GM12874 (cell line): ENCODE data around the gene GLYATL3.

ENCODE experiments used
- CTCF ChIP-seq: IDR thresholded peaks from 2 replicates; pipeline ENCODE4 v1.5.1; 2011; ENCODE audit warnings: low read depth, mild to moderate bottlenecking, control low read depth, low read length, moderate library complexity; ENCODE audit not compliant: insufficient read depth

Gene GLYATL3

GRCh38 chr6:49499623-49500022 lies at the start of gene GLYATL3:
Gene GLYATL3 (plus strand): TSS chr6:49499923. CDS start chr6:49511991, 12,068 bp downstream.
- no peak for TF ChIP-seq CTCF

- peak; percentile 9; the same call in 1 of the 2 replicates for TF ChIP-seq CTCF
Measured at GRCh38 chr6:49453221-49453620, 46.5 kb upstream of the GLYATL3 start.

- TF ChIP-seq CTCF: no peak
Measured at GRCh38 chr6:49454787-49455709, 44.7 kb upstream of the GLYATL3 start.

GRCh38 chr6:49457771-49458170 lies 42.0 kb upstream of the GLYATL3 start:
- no peak for TF ChIP-seq CTCF

GRCh38 chr6:49462071-49462470 lies 37.7 kb upstream of the GLYATL3 start:
- no peak for TF ChIP-seq CTCF

- no peak for TF ChIP-seq CTCF
Measured at GRCh38 chr6:49462599-49462926, 37.2 kb upstream of the GLYATL3 start.

- TF ChIP-seq CTCF: no peak
Measured at GRCh38 chr6:49462927-49463611, 36.7 kb upstream of the GLYATL3 start, which contains the start of the genes CENPQ and MMUT. Gene CENPQ (plus strand): TSS chr6:49463370. CDS start chr6:49470177, 6,807 bp downstream. Gene MMUT (minus strand): TSS chr6:49463253. CDS start chr6:49459466, 3,787 bp downstream.
